ENCODE data around the gene SCAPER. TPM values are rescaled to one million over a fixed set of nuclear protein-coding genes. Genes with fewer than 3 reads are reported as not detected.

Gene SCAPER
- total RNA-seq, 1 experiment from 2014 or later: 14.7 TPM

DNA sequence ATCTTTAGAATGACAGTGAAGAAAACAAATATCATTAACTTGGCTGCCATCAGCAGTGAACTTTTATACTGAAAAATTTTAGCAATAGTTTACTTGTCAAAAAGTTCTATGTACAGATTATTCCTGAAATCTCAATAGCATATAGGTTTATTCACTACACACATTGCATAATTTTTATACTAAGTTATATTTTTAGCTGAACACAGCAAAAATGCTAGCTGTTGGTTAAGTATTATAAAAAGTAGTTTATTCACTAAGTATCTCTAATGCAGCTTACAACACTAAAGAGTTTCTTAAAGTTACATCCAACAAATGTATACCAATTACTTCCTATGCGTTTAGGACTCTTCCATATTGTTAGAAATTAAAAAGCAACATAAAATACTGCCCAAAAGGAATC is 131.9 kb downstream of the SCAPER start:
- RAD21 ChIA-PET (ENCODE audit: low non-redundant PET in 1 of 2, low total read pairs in 2 of 2, uncharacterized antibody in 2 of 2, unreplicated experiment in 2 of 2): no interaction called here
- H3K79me2 ChIP-seq (ENCODE audit: insufficient read depth, low read length): no peaks in the 10 kb centered on the region
- intact Hi-C loops (cut with micrococcal nuclease): no loop called here
- H3K9me2 ChIP-seq (ENCODE audit: insufficient read depth): no peaks in the 10 kb centered on the region
- H4K20me1 ChIP-seq (ENCODE audit: insufficient read depth): no peaks in the 10 kb centered on the region
- H3K27me3 ChIP-seq (ENCODE audit: insufficient read depth, low read length): no peaks in the 10 kb centered on the region
- no peaks in the 10 kb centered on the region for H3K36me3 ChIP-seq (ENCODE audit: control insufficient read depth in 1 of 2, insufficient read depth in 2 of 2, low read length in 2 of 2)
- no peak overlapping the region for H3K27ac ChIP-seq (ENCODE audit: low read depth, low read length)
- POLR2A ChIA-PET: no interaction called here
- TF ChIP-seq CEBPB (IDR thresholded peaks at IDR 0.05; ENCODE audit: low read depth): no peak
- no peak for TF ChIP-seq ZNF274 (IDR thresholded peaks at IDR 0.05; ENCODE audit: low read depth, low read length)
- no peak for TF ChIP-seq EZH2 (IDR thresholded peaks at IDR 0.05)
- no peak for TF ChIP-seq FOSL1 (IDR thresholded peaks at IDR 0.05; ENCODE audit: low read depth)
- no peak for TF ChIP-seq CBX3 (IDR thresholded peaks at IDR 0.05; ENCODE audit: low read depth)
- TF ChIP-seq EGR1 (IDR thresholded peaks at IDR 0.05; ENCODE audit: low read depth): no peak
- no peak for TF ChIP-seq SP1 (IDR thresholded peaks at IDR 0.05; ENCODE audit: low read depth)
- TF ChIP-seq JUND (IDR thresholded peaks at IDR 0.05): no peak
- H3K4me1 ChIP-seq (ENCODE audit: control insufficient read depth in 1 of 2, insufficient read depth in 2 of 2, low read length in 2 of 2): no peaks in the 10 kb centered on the region
- no peaks in the 10 kb centered on the region for H3K9me3 ChIP-seq (ENCODE audit: control insufficient read depth in 1 of 2, insufficient read depth in 1 of 2, low read depth in 1 of 2, low read length in 2 of 2)
- CTCF ChIA-PET: no interaction called here
- ATAC-seq (no peak), DNase-seq (ENCODE audit: low read depth, low spot score) (no peak)
- no peak overlapping the region for H3K4me3 ChIP-seq (replicated peaks in 1 of 2; ENCODE audit: low read depth in 1 of 2, low read length in 2 of 2)
- H3K9ac ChIP-seq (ENCODE audit: low read length): no peak overlapping the region
- H2AFZ ChIP-seq (ENCODE audit: low read depth, low read length, poor library complexity, severe bottlenecking): no peak overlapping the region
- BruUV-seq (replicated peaks): no TSS peak
- H3K4me2 ChIP-seq (ENCODE audit: low read length): no peak overlapping the region

DNA sequence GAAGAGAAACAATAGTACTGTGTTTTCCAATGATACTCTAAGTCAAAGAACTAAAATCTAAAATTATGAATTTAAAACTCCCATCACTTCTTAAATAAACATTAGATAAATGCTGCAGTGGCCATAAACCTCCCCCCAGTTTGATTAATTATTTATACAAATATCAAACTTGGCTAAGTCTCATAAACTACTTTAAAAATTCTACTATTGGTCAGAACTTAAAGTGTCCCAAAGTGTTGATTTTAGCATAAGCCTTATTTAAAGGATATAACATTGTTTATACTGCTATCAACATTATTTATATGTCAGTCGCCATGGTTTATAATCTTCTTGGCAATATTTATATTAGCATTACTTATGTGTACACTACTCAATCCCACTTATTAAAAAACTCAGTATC is 132.4 kb downstream of the SCAPER start:
- Histone ChIP-seq H3K36me3 (ENCODE audit: control insufficient read depth in 1 of 2, insufficient read depth in 2 of 2, low read length in 2 of 2) (no peaks in the 10 kb centered on the region), H3K79me2 (ENCODE audit: insufficient read depth, low read length) (no peaks in the 10 kb centered on the region), H3K4me1 (ENCODE audit: control insufficient read depth in 1 of 2, insufficient read depth in 2 of 2, low read length in 2 of 2) (no peaks in the 10 kb centered on the region), H3K9ac (ENCODE audit: low read length) (no peak overlapping the region), H3K9me3 (ENCODE audit: control insufficient read depth in 1 of 2, insufficient read depth in 1 of 2, low read depth in 1 of 2, low read length in 2 of 2) (no peaks in the 10 kb centered on the region), H3K9me2 (ENCODE audit: insufficient read depth) (no peaks in the 10 kb centered on the region), H4K20me1 (ENCODE audit: insufficient read depth) (no peaks in the 10 kb centered on the region), H3K27me3 (ENCODE audit: insufficient read depth, low read length) (no peaks in the 10 kb centered on the region), H3K27ac (ENCODE audit: low read depth, low read length) (no peak overlapping the region), H3K4me3 (replicated peaks in 1 of 2; ENCODE audit: low read depth in 1 of 2, low read length in 2 of 2) (no peak overlapping the region), H2AFZ (ENCODE audit: low read depth, low read length, poor library complexity, severe bottlenecking) (no peak overlapping the region), H3K4me2 (ENCODE audit: low read length) (no peak overlapping the region)
- RAD21 ChIA-PET (ENCODE audit: low non-redundant PET in 1 of 2, low total read pairs in 2 of 2, uncharacterized antibody in 2 of 2, unreplicated experiment in 2 of 2): no interaction called here
- BruUV-seq (replicated peaks): no TSS peak
- intact Hi-C loops (cut with micrococcal nuclease): no loop called here
- CTCF ChIA-PET: no interaction called here
- DNase-seq (ENCODE audit: low read depth, low spot score): no peak
- POLR2A ChIA-PET: no interaction called here
- no peak for ATAC-seq
- TF ChIP-seq JUND (IDR thresholded peaks at IDR 0.05) (no peak), SIN3A (IDR thresholded peaks at IDR 0.05; ENCODE audit: low read depth) (no peak), EGR1 (IDR thresholded peaks at IDR 0.05; ENCODE audit: low read depth) (no peak), ZFX (IDR thresholded peaks at IDR 0.05) (no peak), SRF (IDR thresholded peaks at IDR 0.05; ENCODE audit: low read depth) (no peak), POLR2A (IDR thresholded peaks at IDR 0.05; ENCODE audit: borderline replicate concordance, extremely low read depth, insufficient read depth, insufficient read length) (no peak), FOSL1 (IDR thresholded peaks at IDR 0.05; ENCODE audit: low read depth) (no peak), YY1 (IDR thresholded peaks at IDR 0.05; ENCODE audit: extremely low read depth, insufficient replicate concordance, low read depth, low read length) (no peak), ZNF274 (IDR thresholded peaks at IDR 0.05; ENCODE audit: low read depth, low read length) (no peak), RAD21 (IDR thresholded peaks at IDR 0.05; ENCODE audit: low read depth) (no peak), ELF1 (IDR thresholded peaks at IDR 0.05; ENCODE audit: borderline replicate concordance, low read depth) (no peak), EZH2phosphoT487 (IDR thresholded peaks at IDR 0.05; ENCODE audit: borderline replicate concordance) (no peak), CEBPB (IDR thresholded peaks at IDR 0.05; ENCODE audit: low read depth) (no peak), POLR2AphosphoS5 (IDR thresholded peaks at IDR 0.05; ENCODE audit: low read depth, low read length) (no peak)
- TF ChIP-seq, protein P1, sequence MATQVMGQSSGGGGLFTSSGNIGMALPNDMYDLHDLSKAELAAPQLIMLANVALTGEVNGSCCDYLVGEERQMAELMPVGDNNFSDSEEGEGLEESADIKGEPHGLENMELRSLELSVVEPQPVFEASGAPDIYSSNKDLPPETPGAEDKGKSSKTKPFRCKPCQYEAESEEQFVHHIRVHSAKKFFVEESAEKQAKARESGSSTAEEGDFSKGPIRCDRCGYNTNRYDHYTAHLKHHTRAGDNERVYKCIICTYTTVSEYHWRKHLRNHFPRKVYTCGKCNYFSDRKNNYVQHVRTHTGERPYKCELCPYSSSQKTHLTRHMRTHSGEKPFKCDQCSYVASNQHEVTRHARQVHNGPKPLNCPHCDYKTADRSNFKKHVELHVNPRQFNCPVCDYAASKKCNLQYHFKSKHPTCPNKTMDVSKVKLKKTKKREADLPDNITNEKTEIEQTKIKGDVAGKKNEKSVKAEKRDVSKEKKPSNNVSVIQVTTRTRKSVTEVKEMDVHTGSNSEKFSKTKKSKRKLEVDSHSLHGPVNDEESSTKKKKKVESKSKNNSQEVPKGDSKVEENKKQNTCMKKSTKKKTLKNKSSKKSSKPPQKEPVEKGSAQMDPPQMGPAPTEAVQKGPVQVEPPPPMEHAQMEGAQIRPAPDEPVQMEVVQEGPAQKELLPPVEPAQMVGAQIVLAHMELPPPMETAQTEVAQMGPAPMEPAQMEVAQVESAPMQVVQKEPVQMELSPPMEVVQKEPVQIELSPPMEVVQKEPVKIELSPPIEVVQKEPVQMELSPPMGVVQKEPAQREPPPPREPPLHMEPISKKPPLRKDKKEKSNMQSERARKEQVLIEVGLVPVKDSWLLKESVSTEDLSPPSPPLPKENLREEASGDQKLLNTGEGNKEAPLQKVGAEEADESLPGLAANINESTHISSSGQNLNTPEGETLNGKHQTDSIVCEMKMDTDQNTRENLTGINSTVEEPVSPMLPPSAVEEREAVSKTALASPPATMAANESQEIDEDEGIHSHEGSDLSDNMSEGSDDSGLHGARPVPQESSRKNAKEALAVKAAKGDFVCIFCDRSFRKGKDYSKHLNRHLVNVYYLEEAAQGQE (IDR thresholded peaks at IDR 0.05; ENCODE audit: low read depth): no peak
- TF ChIP-seq, protein P2, sequence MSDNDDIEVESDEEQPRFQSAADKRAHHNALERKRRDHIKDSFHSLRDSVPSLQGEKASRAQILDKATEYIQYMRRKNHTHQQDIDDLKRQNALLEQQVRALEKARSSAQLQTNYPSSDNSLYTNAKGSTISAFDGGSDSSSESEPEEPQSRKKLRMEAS (IDR thresholded peaks at IDR 0.05): no peak
- TF ChIP-seq, protein P3, sequence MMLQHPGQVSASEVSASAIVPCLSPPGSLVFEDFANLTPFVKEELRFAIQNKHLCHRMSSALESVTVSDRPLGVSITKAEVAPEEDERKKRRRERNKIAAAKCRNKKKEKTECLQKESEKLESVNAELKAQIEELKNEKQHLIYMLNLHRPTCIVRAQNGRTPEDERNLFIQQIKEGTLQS (IDR thresholded peaks at IDR 0.05): no peak

Data from HCT116 (cell line).